B cell (primary cell): ENCODE results near the gene STX8.

Experiments used
- CTCF ChIP-seq: fragments of 200-600 bp; IDR thresholded peaks from one replicate; pipeline ENCODE4 v1.8.0; 2022; ENCODE audit warnings: antibody characterized with exemption, mild to moderate bottlenecking
- EZH2 ChIP-seq: IDR thresholded peaks from 2 replicates; pipeline ENCODE4 v1.6.1; 2012; ENCODE audit warnings: borderline replicate concordance, low read depth, mild to moderate bottlenecking, moderate library complexity, low read length; ENCODE audit not compliant: insufficient read depth, poor library complexity, severe bottlenecking

- TF ChIP-seq CTCF (no peak), EZH2 (no peak)
Observed at GRCh38 chr17:9419932-9420453, 155.6 kb downstream of the STX8 start.
